Activated T-cell treated with anti-CD3 and anti-CD28 coated beads, Interleukin-2, amount 50 U/mL, for 48 hours (primary cell): Measurements from ENCODE around the gene SMARCD3.

Experiments
- DNase-seq, 2 experiments: peaks; one replicate each; pipeline ENCODE4 v3.0.0-alpha.2; 2020

The SMARCD3 gene

GRCh38 chr7:151248346-151249033, at the start of gene SMARCD3:
SMARCD3 (minus strand) TSS chr7:151248694; CDS start chr7:151248562, 132 bp downstream.
- DNase-seq: peak; percentile 44 to 46

GRCh38 chr7:151296202-151296992, 47.9 kb upstream of the SMARCD3 start:
- DNase-seq: no peak

- no peak for DNase-seq
Measured at GRCh38 chr7:151292850-151293249, 44.4 kb upstream of the SMARCD3 start.

GRCh38 chr7:151291206-151291605, 42.7 kb upstream of the SMARCD3 start:
- no peak for DNase-seq

- no peak for DNase-seq
Measured at GRCh38 chr7:151290355-151290760, 41.9 kb upstream of the SMARCD3 start.

GRCh38 chr7:151289891-151290290, 41.4 kb upstream of the SMARCD3 start:
- no peak for DNase-seq

- no peak for DNase-seq
Measured at GRCh38 chr7:151286148-151286547, 37.7 kb upstream of the SMARCD3 start.

- DNase-seq: no peak
Measured at GRCh38 chr7:151283302-151283701, 34.8 kb upstream of the SMARCD3 start.

GRCh38 chr7:151282111-151282510, 33.6 kb upstream of the SMARCD3 start:
- no peak for DNase-seq

GRCh38 chr7:151281686-151282085, 33.2 kb upstream of the SMARCD3 start:
- no peak for DNase-seq

- no peak for DNase-seq
Measured at GRCh38 chr7:151280388-151281019, 32.0 kb upstream of the SMARCD3 start.

- DNase-seq: no peak
Measured at GRCh38 chr7:151279868-151280267, 31.4 kb upstream of the SMARCD3 start.

- DNase-seq: no peak
Measured at GRCh38 chr7:151278949-151279348, 30.5 kb upstream of the SMARCD3 start.

GRCh38 chr7:151277631-151278030, 29.1 kb upstream of the SMARCD3 start:
- no peak for DNase-seq

GRCh38 chr7:151276666-151277590, 28.4 kb upstream of the SMARCD3 start:
- peak; percentile 67 to 76 for DNase-seq

GRCh38 chr7:151275813-151276577, 27.5 kb upstream of the SMARCD3 start:
- DNase-seq: no peak

GRCh38 chr7:151274936-151275812, 26.7 kb upstream of the SMARCD3 start:
- no peak for DNase-seq

GRCh38 chr7:151274396-151274795, 25.9 kb upstream of the SMARCD3 start:
- DNase-seq: no peak

- no peak for DNase-seq
Measured at GRCh38 chr7:151273651-151274390, 25.3 kb upstream of the SMARCD3 start.

GRCh38 chr7:151272877-151273276, 24.4 kb upstream of the SMARCD3 start:
- DNase-seq: no peak
